Activated B cell treated with CpG ODN at 0.5 μM for 24 hours (primary cell): ENCODE measurements around the gene ADARB2. TPM values are rescaled to one million over a fixed set of nuclear protein-coding genes. Genes with fewer than 3 reads are reported as not detected.

Source experiments
- ATAC-seq: fragments of 200-7000 bp; cut with Tn5 transposase; one replicate; pipeline ENCODE4 v1.10.0; 2021; ENCODE audit warnings: low read depth, mild to moderate bottlenecking, moderate library complexity
- CTCF ChIA-PET: fragments of 350-600 bp; sonication (Branson Sonifier 250); formaldehyde crosslinking; loops from one replicate; lab custom pipeline; 2021; ENCODE audit warnings: antibody characterized with exemption; lab: Charles Lee
- POLR2A ChIA-PET: fragments of 350-600 bp; sonication (Branson Sonifier 250); formaldehyde crosslinking; loops from one replicate; lab custom pipeline; 2021; ENCODE audit warnings: antibody characterized with exemption; lab: Charles Lee
- DNase-seq: peaks from one replicate; pipeline ENCODE4 v3.0.0; 2022
- H3K27ac Mint-ChIP-seq: one replicate; pipeline ENCODE4 v1.8.0; 2020; ENCODE audit warnings: mixed read lengths
- H3K27me3 Mint-ChIP-seq: one replicate; pipeline ENCODE4 v1.8.0; 2021; ENCODE audit warnings: mixed read lengths
- H3K36me3 Mint-ChIP-seq: one replicate; pipeline ENCODE4 v1.8.0; 2021; ENCODE audit warnings: low read depth, mixed read lengths
- H3K4me1 Mint-ChIP-seq: one replicate; pipeline ENCODE4 v1.8.0; 2021; ENCODE audit warnings: mixed read lengths
- H3K4me3 Mint-ChIP-seq: one replicate; pipeline ENCODE4 v1.8.0; 2020; ENCODE audit warnings: mild to moderate bottlenecking, mixed read lengths
- H3K9me3 Mint-ChIP-seq: one replicate; pipeline ENCODE4 v1.8.0; 2020; ENCODE audit warnings: mixed read lengths
- CTCF ChIP-seq: fragments of 200-600 bp; IDR thresholded peaks from one replicate; pipeline ENCODE4 v1.8.0; 2022; ENCODE audit warnings: antibody characterized with exemption, mild to moderate bottlenecking
- intact Hi-C: fragments of 100-400 bp; cut with micrococcal nuclease; formaldehyde crosslinking; loops from one replicate; pipeline ENCODE4 v1.15.1; 2024
- total RNA-seq: library from RNA; stranded (reverse); gene quantifications from 2 replicates; pipeline ENCODE4 v1.2.3, GENCODE V29; 2022

ADARB2 gene
- total RNA-seq, 1 donor from 2014 or later, result 0.11 TPM

- POLR2A ChIA-PET, result no interaction called here
- H3K27me3 Mint-ChIP-seq, result peaks cover 28% of the 10 kb centered on the region
- CTCF ChIA-PET, result no interaction called here
- no peak overlapping the region for H3K27ac Mint-ChIP-seq
- no peak for TF ChIP-seq CTCF
- no peak overlapping the region for H3K4me3 Mint-ChIP-seq
- intact Hi-C loops, result no loop called here
- ATAC-seq (no peak), DNase-seq (no peak)
- no peaks in the 10 kb centered on the region for H3K9me3 Mint-ChIP-seq
- no peaks in the 10 kb centered on the region for H3K36me3 Mint-ChIP-seq
- peaks cover 10% of the 10 kb centered on the region for H3K4me1 Mint-ChIP-seq
These were observed 373.0 kb downstream of the ADARB2 start for GRCh38 chr10:1364151-1364910.

GRCh38 chr10:1363446-1364121, 373.7 kb downstream of the ADARB2 start:
- no peaks in the 10 kb centered on the region for H3K9me3 Mint-ChIP-seq
- ATAC-seq, result no peak
- CTCF ChIA-PET, result no interaction called here

DNA sequence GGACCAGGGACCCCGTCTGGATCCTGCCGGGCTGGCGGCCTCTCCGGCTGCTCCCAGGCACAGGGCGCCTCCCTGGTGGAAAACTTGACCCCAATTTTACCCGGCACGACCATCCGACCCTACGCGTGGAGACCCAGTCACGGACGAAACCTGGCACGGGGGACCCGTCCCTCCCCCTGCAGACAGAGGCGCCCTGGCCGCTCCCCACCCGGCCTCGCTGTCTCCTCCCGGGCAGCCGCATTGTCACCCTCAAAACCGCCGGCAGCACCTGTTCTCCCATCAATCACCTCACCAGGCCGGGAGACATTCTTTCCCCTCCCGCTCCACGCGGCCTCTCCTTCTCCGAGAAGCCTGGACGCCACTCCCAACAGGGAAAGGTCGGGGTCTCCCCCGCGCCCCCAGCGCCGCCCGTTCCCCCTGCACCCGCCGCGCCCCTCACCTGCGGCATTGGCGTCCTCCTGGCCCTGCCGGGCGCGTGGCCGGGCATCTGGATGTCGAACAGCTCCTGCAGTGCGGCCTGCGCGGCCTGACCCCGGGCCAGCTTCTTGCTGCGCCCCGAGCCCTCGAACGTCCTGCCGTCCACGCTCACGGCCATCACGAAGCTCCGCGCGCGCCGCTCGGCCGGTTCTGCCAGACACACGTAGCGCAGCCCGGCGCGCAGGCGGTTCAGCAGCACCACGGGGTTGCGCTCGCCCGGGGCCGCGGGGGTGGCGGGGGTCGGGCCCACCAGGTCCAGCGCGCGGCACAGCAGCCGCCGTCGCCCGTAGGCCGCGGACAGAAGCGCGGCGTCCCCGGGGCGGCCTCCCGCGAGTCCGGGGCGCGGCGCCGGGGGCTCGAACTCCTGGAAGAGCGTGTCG, 374.5 kb downstream of the ADARB2 start:
- intact Hi-C loops, result no loop called here
- H3K9me3 Mint-ChIP-seq, result no peaks in the 10 kb centered on the region
- ChIA-PET CTCF (no interaction called here), POLR2A (no interaction called here)
- no peak overlapping the region for H3K27ac Mint-ChIP-seq
- ATAC-seq, result no peak
- no peaks in the 10 kb centered on the region for H3K36me3 Mint-ChIP-seq
- DNase-seq, result no peak
- H3K27me3 Mint-ChIP-seq, result peaks cover 21% of the 10 kb centered on the region
- no peak overlapping the region for H3K4me3 Mint-ChIP-seq
- peaks cover 23% of the 10 kb centered on the region for H3K4me1 Mint-ChIP-seq
- TF ChIP-seq CTCF, result no peak

More at GRCh38 chr10:1363446-1364121, 373.7 kb downstream of the ADARB2 start:
- no peak for DNase-seq
- Mint-ChIP-seq H3K4me1 (peaks cover 17% of the 10 kb centered on the region), H3K36me3 (no peaks in the 10 kb centered on the region), H3K27ac (no peak overlapping the region), H3K27me3 (peaks cover 23% of the 10 kb centered on the region), H3K4me3 (no peak overlapping the region)
- intact Hi-C loops, result no loop called here
- POLR2A ChIA-PET, result no interaction called here
- no peak for TF ChIP-seq CTCF

- Mint-ChIP-seq H3K36me3 (no peaks in the 10 kb centered on the region), H3K27ac (no peak overlapping the region), H3K4me1 (peaks cover 24% of the 10 kb centered on the region), H3K4me3 (no peak overlapping the region), H3K27me3 (peaks cover 19% of the 10 kb centered on the region), H3K9me3 (no peaks in the 10 kb centered on the region)
- intact Hi-C loops, result no loop called here
- DNase-seq (no peak), ATAC-seq (no peak)
- TF ChIP-seq CTCF, result no peak
- CTCF ChIA-PET, result no interaction called here
- POLR2A ChIA-PET, result no interaction called here
These were observed 375.8 kb downstream of the ADARB2 start for GRCh38 chr10:1361411-1362105.
